ENCODE measurements around the gene CNTNAP5.

CNTNAP5 gene

DNA sequence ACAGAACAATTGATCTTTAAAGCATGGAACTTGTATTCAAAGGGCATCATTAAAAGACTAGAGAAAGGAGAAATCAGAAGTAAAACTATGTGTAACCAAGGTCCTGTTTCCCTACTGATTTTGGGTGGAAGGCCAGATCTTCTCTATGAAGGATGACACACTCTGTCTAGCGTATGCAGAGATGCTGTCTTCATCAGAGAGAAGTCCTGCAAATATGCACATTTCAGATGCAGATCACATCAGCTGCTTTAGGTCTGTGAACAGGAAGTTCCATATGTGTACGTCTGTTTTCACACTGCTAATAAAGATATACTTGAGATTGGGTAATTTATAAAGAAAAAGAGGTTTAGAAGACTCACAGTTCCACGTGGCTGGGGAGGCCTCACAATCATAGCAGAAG is 857.3 kb downstream of the CNTNAP5 start:
- H3K4me3 ChIP-seq (ENCODE audit: low read length): no peak overlapping the region
- TF ChIP-seq, protein P1, sequence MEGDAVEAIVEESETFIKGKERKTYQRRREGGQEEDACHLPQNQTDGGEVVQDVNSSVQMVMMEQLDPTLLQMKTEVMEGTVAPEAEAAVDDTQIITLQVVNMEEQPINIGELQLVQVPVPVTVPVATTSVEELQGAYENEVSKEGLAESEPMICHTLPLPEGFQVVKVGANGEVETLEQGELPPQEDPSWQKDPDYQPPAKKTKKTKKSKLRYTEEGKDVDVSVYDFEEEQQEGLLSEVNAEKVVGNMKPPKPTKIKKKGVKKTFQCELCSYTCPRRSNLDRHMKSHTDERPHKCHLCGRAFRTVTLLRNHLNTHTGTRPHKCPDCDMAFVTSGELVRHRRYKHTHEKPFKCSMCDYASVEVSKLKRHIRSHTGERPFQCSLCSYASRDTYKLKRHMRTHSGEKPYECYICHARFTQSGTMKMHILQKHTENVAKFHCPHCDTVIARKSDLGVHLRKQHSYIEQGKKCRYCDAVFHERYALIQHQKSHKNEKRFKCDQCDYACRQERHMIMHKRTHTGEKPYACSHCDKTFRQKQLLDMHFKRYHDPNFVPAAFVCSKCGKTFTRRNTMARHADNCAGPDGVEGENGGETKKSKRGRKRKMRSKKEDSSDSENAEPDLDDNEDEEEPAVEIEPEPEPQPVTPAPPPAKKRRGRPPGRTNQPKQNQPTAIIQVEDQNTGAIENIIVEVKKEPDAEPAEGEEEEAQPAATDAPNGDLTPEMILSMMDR (conservative IDR thresholded peaks at IDR 0.05; ENCODE audit: low read length): no peak
- DNase-seq (ENCODE audit: low read depth): no peak

GRCh38 chr2:124883595-124883994 is 858.5 kb downstream of the CNTNAP5 start:
- DNase-seq (ENCODE audit: low read depth): no peak
- H3K4me3 ChIP-seq (ENCODE audit: low read length): no peak overlapping the region
- TF ChIP-seq, protein P1 (conservative IDR thresholded peaks at IDR 0.05; ENCODE audit: low read length): no peak

- no peak overlapping the region for H3K4me3 ChIP-seq (ENCODE audit: low read length)
- DNase-seq (ENCODE audit: low read depth): no peak
- TF ChIP-seq, protein P1 (conservative IDR thresholded peaks at IDR 0.05; ENCODE audit: low read length): no peak
Observed at GRCh38 chr2:124884315-124884714, 859.2 kb downstream of the CNTNAP5 start.

DNA sequence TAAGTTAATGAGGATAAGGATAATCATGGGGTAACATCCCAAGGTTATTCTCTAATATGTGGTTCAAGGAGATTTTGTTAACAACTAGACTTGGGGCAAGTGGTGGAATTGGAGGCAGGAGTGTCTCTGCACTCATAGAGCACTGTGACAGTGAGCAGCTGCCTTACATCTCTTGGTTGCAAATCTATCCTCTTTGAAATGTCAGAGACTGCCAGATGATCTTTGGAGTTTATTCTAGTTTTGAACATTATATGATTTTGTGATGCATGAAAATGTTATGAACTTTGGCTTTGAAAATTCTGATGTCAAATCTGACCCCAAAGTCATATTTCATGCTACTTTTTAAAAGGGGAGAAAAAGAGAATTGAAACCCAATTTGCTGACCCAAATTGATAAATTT is 861.1 kb downstream of the CNTNAP5 start:
- no peak for DNase-seq (ENCODE audit: low read depth)
- TF ChIP-seq, protein P1 (conservative IDR thresholded peaks at IDR 0.05; ENCODE audit: low read length): no peak

DNA sequence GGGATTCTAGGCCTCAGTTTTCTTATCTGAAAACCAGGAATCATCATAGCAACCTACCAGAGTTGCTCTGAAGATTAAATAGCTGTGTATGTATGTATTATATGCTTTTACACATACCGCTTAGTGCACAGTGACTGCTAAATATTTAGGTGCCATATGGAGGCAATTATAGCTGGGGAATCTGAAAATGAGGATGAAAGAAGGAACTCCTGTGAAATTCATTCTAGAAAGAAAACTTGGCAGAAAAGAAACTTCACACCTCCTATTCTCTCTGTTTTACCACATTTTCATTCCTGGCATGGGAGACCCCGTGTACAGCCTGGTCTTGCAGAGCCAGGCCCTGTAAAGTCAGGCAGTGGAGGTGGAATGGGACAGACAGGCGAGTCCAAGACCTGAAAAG is 862.4 kb downstream of the CNTNAP5 start:
- TF ChIP-seq, protein P1 (conservative IDR thresholded peaks at IDR 0.05; ENCODE audit: low read length): no peak
- DNase-seq (ENCODE audit: low read depth): no peak
- no peak overlapping the region for H3K4me3 ChIP-seq (ENCODE audit: low read length)

More for the DNA sequence above, 861.1 kb downstream of the CNTNAP5 start:
- H3K4me3 ChIP-seq (ENCODE audit: low read length): no peak overlapping the region

GRCh38 chr2:124888431-124888830 is 863.3 kb downstream of the CNTNAP5 start:
- no peak for DNase-seq (ENCODE audit: low read depth)
- no peak overlapping the region for H3K4me3 ChIP-seq (ENCODE audit: low read length)
- TF ChIP-seq, protein P1 (conservative IDR thresholded peaks at IDR 0.05; ENCODE audit: low read length): no peak

DNA sequence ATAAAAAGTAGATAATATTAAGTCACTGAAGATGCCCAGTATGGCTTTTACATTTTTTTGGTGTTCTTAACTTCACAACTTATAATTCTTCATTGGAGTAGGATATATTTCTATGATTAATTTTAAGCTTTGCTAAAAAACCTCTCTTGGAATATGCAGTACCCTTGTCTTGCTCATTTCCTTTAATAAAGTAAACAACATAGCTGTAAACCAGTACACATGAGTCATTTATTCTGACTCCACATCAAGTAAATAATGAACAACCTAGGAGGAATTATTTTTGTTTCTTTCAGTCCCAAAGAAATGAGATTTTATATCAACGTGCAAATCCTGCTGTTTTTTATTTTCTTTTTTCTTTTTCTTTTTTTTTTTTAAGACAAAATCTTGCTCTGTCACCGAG is 869.1 kb downstream of the CNTNAP5 start:
- no peak for DNase-seq (ENCODE audit: low read depth)
- TF ChIP-seq, protein P1 (conservative IDR thresholded peaks at IDR 0.05; ENCODE audit: low read length): no peak
- H3K4me3 ChIP-seq (ENCODE audit: low read length): no peak overlapping the region

Data from AG10803 (cell line).